Suprapubic skin (tissue), 4 donors: ENCODE results near the gene PTPRD.

Experiments used
- EP300 ChIP-seq: sonication (generic); formaldehyde crosslinking; IDR thresholded peaks from one replicate; pipeline ENCODE4 v1.6.1; 2017; ENCODE audit warnings: antibody characterized with exemption
- POLR2A ChIP-seq, 2 donors: fragments of 450-650 bp; IDR thresholded peaks; one replicate each; pipeline ENCODE4 v1.6.1; 2017; ENCODE audit warnings: antibody characterized with exemption in 2 of 2, mild to moderate bottlenecking in 2 of 2, moderate library complexity in 2 of 2
- POLR2AphosphoS5 ChIP-seq, 3 donors: sonication (generic); formaldehyde crosslinking; IDR thresholded peaks; one replicate each; pipeline ENCODE4 v1.6.1; 2017; ENCODE audit warnings: antibody characterized with exemption in 3 of 3
- TF ChIP-seq, protein P1 (sequence below), 2 donors: fragments of 200-600 bp in 1 of 2; fragments of 450-650 bp in 1 of 2; sonication (generic) in 1 of 2; IDR thresholded peaks; one replicate each; pipeline ENCODE4 v1.5.1; 2016 to 2019; ENCODE audit warnings: antibody characterized with exemption in 2 of 2, mild to moderate bottlenecking in 1 of 2, moderate library complexity in 1 of 2

DNA sequence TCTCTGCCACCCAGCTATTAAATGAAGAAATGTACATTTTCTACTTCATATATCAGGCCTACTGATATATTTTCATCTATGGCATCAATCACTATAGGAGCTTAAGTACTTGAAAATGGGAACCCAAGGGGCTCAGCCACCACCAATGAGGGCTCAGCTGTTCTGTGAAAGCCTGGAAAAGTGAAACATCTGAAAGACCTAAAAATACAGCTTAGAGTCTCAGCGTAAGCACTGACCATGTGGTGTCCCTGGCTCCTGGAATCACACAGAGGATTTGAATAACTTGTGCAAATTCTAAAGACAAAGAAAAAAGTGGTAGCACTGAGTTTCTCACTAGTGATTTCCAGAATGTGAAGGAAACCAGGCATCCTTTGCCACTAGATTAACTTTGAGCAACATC lies 64.5 kb downstream of the PTPRD start:
- TF ChIP-seq POLR2A (IDR thresholded peaks at IDR 0.05) = no peak
- TF ChIP-seq, protein P1, sequence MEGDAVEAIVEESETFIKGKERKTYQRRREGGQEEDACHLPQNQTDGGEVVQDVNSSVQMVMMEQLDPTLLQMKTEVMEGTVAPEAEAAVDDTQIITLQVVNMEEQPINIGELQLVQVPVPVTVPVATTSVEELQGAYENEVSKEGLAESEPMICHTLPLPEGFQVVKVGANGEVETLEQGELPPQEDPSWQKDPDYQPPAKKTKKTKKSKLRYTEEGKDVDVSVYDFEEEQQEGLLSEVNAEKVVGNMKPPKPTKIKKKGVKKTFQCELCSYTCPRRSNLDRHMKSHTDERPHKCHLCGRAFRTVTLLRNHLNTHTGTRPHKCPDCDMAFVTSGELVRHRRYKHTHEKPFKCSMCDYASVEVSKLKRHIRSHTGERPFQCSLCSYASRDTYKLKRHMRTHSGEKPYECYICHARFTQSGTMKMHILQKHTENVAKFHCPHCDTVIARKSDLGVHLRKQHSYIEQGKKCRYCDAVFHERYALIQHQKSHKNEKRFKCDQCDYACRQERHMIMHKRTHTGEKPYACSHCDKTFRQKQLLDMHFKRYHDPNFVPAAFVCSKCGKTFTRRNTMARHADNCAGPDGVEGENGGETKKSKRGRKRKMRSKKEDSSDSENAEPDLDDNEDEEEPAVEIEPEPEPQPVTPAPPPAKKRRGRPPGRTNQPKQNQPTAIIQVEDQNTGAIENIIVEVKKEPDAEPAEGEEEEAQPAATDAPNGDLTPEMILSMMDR (IDR thresholded peaks at IDR 0.05) = no peak
- TF ChIP-seq EP300 = no peak
- no peak for TF ChIP-seq POLR2AphosphoS5 (IDR thresholded peaks at IDR 0.05)
